SK-N-SH treated with all-trans-retinoic acid at 6 μM for 48 hours (cell line): ENCODE results near the gene GYG1.

ENCODE experiments used
- ATAC-seq: fragments of 200-7000 bp; cut with Tn5 transposase; 3 replicates; pipeline ENCODE4 v1.9.1; 2020; ENCODE audit warnings: mild to moderate bottlenecking, moderate library complexity
- ARNTL ChIP-seq: fragments of 450-650 bp; formaldehyde crosslinking; IDR thresholded peaks from 2 replicates; pipeline ENCODE4 v1.5.0; 2020; ENCODE audit warnings: low read depth, mild to moderate bottlenecking, moderate library complexity, borderline replicate concordance
- BACH2 ChIP-seq: fragments of 250-450 bp; sonication (Bioruptor Pico); IDR thresholded peaks from 2 replicates; pipeline ENCODE4 v1.9.0; 2021; ENCODE audit warnings: mild to moderate bottlenecking, borderline replicate concordance
- CREB5 ChIP-seq: fragments of 250-450 bp; sonication (Bioruptor Pico); IDR thresholded peaks from 2 replicates; pipeline ENCODE4 v1.5.1; 2020; ENCODE audit warnings: low read depth, mild to moderate bottlenecking, moderate library complexity
- CSDC2 ChIP-seq: fragments of 250-450 bp; sonication (Bioruptor Pico); IDR thresholded peaks from 2 replicates; pipeline ENCODE4 v1.5.0; 2020; ENCODE audit warnings: mild to moderate bottlenecking, moderate library complexity
- CSRNP3 ChIP-seq: fragments of 250-450 bp; sonication (Bioruptor Pico); IDR thresholded peaks from 2 replicates; pipeline ENCODE4 v1.5.1; 2021; ENCODE audit warnings: mild to moderate bottlenecking, moderate library complexity
- GLIS3 ChIP-seq: fragments of 250-450 bp; sonication (Bioruptor Pico); IDR thresholded peaks from 2 replicates; pipeline ENCODE4 v1.5.0; 2020; ENCODE audit warnings: mild to moderate bottlenecking, moderate library complexity
- ISL1 ChIP-seq: fragments of 250-450 bp; sonication (Bioruptor Pico); IDR thresholded peaks from 2 replicates; pipeline ENCODE4 v2.1.2; 2022; ENCODE audit warnings: mild to moderate bottlenecking, moderate library complexity
- OSR1 ChIP-seq: fragments of 250-450 bp; sonication (Bioruptor Pico); IDR thresholded peaks from 2 replicates; pipeline ENCODE4 v1.8.0; 2022; ENCODE audit warnings: moderate library complexity, mild to moderate bottlenecking, inconsistent platforms
- POU6F1 ChIP-seq: fragments of 250-450 bp; sonication (Bioruptor Pico); IDR thresholded peaks from 2 replicates; pipeline ENCODE4 v1.8.0; 2021; ENCODE audit warnings: low read depth, mild to moderate bottlenecking, moderate library complexity, borderline replicate concordance
- RARB ChIP-seq: fragments of 250-450 bp; sonication (Bioruptor Pico); IDR thresholded peaks from 2 replicates; pipeline ENCODE4 v1.8.0; 2021; ENCODE audit warnings: mild to moderate bottlenecking, moderate library complexity
- SNAI2 ChIP-seq: fragments of 250-450 bp; sonication (Bioruptor Pico); IDR thresholded peaks from 2 replicates; pipeline ENCODE4 v1.5.0; 2020; ENCODE audit warnings: mild to moderate bottlenecking, moderate library complexity
- TCF4 ChIP-seq: fragments of 250-450 bp; sonication (Bioruptor Pico); IDR thresholded peaks from 2 replicates; pipeline ENCODE4 v1.8.0; 2021; ENCODE audit warnings: mild to moderate bottlenecking, moderate library complexity, borderline replicate concordance
- TOX ChIP-seq: fragments of 250-450 bp; sonication (Bioruptor Pico); IDR thresholded peaks from 2 replicates; pipeline ENCODE4 v1.8.0; 2021; ENCODE audit warnings: mild to moderate bottlenecking, moderate library complexity, borderline replicate concordance
- ZC3H10 ChIP-seq: fragments of 250-450 bp; sonication (Bioruptor Pico); IDR thresholded peaks from 2 replicates; pipeline ENCODE4 v1.5.1; 2021; ENCODE audit warnings: mild to moderate bottlenecking, moderate library complexity
- ZFP30 ChIP-seq: fragments of 450-650 bp; formaldehyde crosslinking; IDR thresholded peaks from 2 replicates; pipeline ENCODE4 v1.5.0; 2022; ENCODE audit warnings: mild to moderate bottlenecking, moderate library complexity
- ZNF565 ChIP-seq: fragments of 450-650 bp; formaldehyde crosslinking; conservative IDR thresholded peaks from 2 replicates; pipeline ENCODE4 v1.5.0; 2020; ENCODE audit warnings: low read depth, mild to moderate bottlenecking, moderate library complexity
- ZNF70 ChIP-seq: fragments of 450-650 bp; formaldehyde crosslinking; IDR thresholded peaks from 2 replicates; pipeline ENCODE4 v1.5.0; 2020; ENCODE audit warnings: mild to moderate bottlenecking, moderate library complexity
- ZNF8 ChIP-seq: fragments of 450-650 bp; formaldehyde crosslinking; IDR thresholded peaks from 2 replicates; pipeline ENCODE4 v1.5.0; 2020; ENCODE audit warnings: mild to moderate bottlenecking, moderate library complexity
- TF ChIP-seq, protein P1 (sequence below): fragments of 250-450 bp; sonication (Bioruptor Pico); IDR thresholded peaks from 2 replicates; pipeline ENCODE4 v1.5.0; 2020; ENCODE audit warnings: mild to moderate bottlenecking, moderate library complexity
- TF ChIP-seq, protein P2 (sequence below): fragments of 250-450 bp; sonication (Bioruptor Pico); IDR thresholded peaks from 2 replicates; pipeline ENCODE4 v1.8.0; 2020; ENCODE audit warnings: mild to moderate bottlenecking, moderate library complexity, borderline replicate concordance

Gene GYG1

GRCh38 chr3:149016242-149016641 lies 24.9 kb downstream of the GYG1 start:
- TF ChIP-seq POU6F1 (no peak), SNAI2 (CRISPR knock-in tag) (no peak), ARNTL (no peak), GLIS3 (CRISPR knock-in tag) (no peak), BACH2 (CRISPR knock-in tag) (no peak), CREB5 (CRISPR knock-in tag) (no peak), ZFP30 (no peak), ISL1 (CRISPR knock-in tag) (no peak), TCF4 (CRISPR knock-in tag) (no peak), TOX (no peak), CSRNP3 (CRISPR knock-in tag) (no peak), OSR1 (CRISPR knock-in tag) (no peak), ZNF565 (CRISPR knock-in tag) (no peak), ZC3H10 (CRISPR knock-in tag) (no peak), ZNF8 (no peak), ZNF70 (CRISPR knock-in tag) (no peak)
- TF ChIP-seq, protein P1, sequence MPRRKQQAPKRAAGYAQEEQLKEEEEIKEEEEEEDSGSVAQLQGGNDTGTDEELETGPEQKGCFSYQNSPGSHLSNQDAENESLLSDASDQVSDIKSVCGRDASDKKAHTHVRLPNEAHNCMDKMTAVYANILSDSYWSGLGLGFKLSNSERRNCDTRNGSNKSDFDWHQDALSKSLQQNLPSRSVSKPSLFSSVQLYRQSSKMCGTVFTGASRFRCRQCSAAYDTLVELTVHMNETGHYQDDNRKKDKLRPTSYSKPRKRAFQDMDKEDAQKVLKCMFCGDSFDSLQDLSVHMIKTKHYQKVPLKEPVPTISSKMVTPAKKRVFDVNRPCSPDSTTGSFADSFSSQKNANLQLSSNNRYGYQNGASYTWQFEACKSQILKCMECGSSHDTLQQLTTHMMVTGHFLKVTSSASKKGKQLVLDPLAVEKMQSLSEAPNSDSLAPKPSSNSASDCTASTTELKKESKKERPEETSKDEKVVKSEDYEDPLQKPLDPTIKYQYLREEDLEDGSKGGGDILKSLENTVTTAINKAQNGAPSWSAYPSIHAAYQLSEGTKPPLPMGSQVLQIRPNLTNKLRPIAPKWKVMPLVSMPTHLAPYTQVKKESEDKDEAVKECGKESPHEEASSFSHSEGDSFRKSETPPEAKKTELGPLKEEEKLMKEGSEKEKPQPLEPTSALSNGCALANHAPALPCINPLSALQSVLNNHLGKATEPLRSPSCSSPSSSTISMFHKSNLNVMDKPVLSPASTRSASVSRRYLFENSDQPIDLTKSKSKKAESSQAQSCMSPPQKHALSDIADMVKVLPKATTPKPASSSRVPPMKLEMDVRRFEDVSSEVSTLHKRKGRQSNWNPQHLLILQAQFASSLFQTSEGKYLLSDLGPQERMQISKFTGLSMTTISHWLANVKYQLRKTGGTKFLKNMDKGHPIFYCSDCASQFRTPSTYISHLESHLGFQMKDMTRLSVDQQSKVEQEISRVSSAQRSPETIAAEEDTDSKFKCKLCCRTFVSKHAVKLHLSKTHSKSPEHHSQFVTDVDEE (CRISPR knock-in tag): no peak
- TF ChIP-seq, protein P2, sequence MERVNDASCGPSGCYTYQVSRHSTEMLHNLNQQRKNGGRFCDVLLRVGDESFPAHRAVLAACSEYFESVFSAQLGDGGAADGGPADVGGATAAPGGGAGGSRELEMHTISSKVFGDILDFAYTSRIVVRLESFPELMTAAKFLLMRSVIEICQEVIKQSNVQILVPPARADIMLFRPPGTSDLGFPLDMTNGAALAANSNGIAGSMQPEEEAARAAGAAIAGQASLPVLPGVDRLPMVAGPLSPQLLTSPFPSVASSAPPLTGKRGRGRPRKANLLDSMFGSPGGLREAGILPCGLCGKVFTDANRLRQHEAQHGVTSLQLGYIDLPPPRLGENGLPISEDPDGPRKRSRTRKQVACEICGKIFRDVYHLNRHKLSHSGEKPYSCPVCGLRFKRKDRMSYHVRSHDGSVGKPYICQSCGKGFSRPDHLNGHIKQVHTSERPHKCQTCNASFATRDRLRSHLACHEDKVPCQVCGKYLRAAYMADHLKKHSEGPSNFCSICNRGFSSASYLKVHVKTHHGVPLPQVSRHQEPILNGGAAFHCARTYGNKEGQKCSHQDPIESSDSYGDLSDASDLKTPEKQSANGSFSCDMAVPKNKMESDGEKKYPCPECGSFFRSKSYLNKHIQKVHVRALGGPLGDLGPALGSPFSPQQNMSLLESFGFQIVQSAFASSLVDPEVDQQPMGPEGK (CRISPR knock-in tag): no peak
- TF ChIP-seq, all 23 proteins: peak for 0

GRCh38 chr3:149016669-149017541 lies 25.6 kb downstream of the GYG1 start:
- TF ChIP-seq ZNF8: no peak
- TF ChIP-seq, all 23 proteins: peak for 0
- ATAC-seq: peak; percentile 85

More at GRCh38 chr3:149016242-149016641, 24.9 kb downstream of the GYG1 start:
- no peak for ATAC-seq

- ATAC-seq: no peak
- TF ChIP-seq CSRNP3 (CRISPR knock-in tag) (no peak), TCF4 (CRISPR knock-in tag) (no peak), CREB5 (CRISPR knock-in tag) (no peak), OSR1 (CRISPR knock-in tag) (no peak), BACH2 (CRISPR knock-in tag) (no peak), RARB (no peak), CSDC2 (no peak), TOX (no peak), ZFP30 (no peak), POU6F1 (no peak)
Measured at GRCh38 chr3:149018247-149018646, 26.9 kb downstream of the GYG1 start.
